Endothelial cell of umbilical vein (primary cell): ENCODE data around the gene SAMD4A. TPM values are rescaled to one million over a fixed set of nuclear protein-coding genes. Genes with fewer than 3 reads are reported as not detected.

Source experiments
- BruUV-seq: library from RNA; stranded (reverse); fragments of 400-500 nt; replicated peaks from 2 replicates; lab custom pipeline; 2021; lab: Mats Ljungman, UMichigan
- CTCF ChIA-PET: fragments of 300-600, 350-600 bp; sonication (Branson Sonifier 250); formaldehyde crosslinking; loops from one replicate; lab custom pipeline; 2021; ENCODE audit warnings: antibody characterized with exemption, inconsistent platforms; lab: Charles Lee
- POLR2A ChIA-PET: fragments of 300-600, 350-600 bp; sonication (Branson Sonifier 250); formaldehyde crosslinking; loops from one replicate; lab custom pipeline; 2021; ENCODE audit warnings: antibody characterized with exemption, inconsistent platforms; lab: Charles Lee
- DNase-seq: peaks from one replicate; pipeline ENCODE4 v3.0.0-alpha.2; 2011; ENCODE audit warnings: low read depth, low spot score
- FAIRE-seq: peaks from 2 replicates; lab custom pipeline; 2011; peaks lifted over from hg19 to GRCh38; lab: Jason Lieb, UNC
- H2AFZ ChIP-seq: 2 replicates; pipeline ENCODE4 v1.6.0; 2012; ENCODE audit warnings: low read depth, low read length, control low read depth, inconsistent platforms
- H3K27ac ChIP-seq: 2 replicates; pipeline ENCODE4 v1.5.1; 2011; ENCODE audit warnings: low read depth, mild to moderate bottlenecking, control low read depth, low read length, moderate library complexity; ENCODE audit not compliant: insufficient read depth
- H3K27me3 ChIP-seq, 2 experiments: 2 replicates each; pipeline versions ENCODE4 v1.6.0 to v1.6.1; 2011; ENCODE audit warnings: low read length in 2 of 2, mixed read lengths in 1 of 2; ENCODE audit not compliant: control insufficient read depth in 2 of 2, insufficient read depth in 2 of 2
- H3K36me3 ChIP-seq, 2 experiments: 2 replicates in 1 of 2; 3 replicates in 1 of 2; pipeline ENCODE4 v1.5.1; 2011; ENCODE audit warnings: low read length in 2 of 2, mild to moderate bottlenecking in 1 of 2, moderate library complexity in 1 of 2; ENCODE audit not compliant: control insufficient read depth in 2 of 2, insufficient read depth in 2 of 2; ENCODE audit errors: extremely low read depth in 1 of 2
- H3K4me1 ChIP-seq: 3 replicates; pipeline ENCODE4 v1.5.1; 2011; ENCODE audit warnings: mild to moderate bottlenecking, low read length; ENCODE audit not compliant: control insufficient read depth, insufficient read depth; ENCODE audit errors: extremely low read depth
- H3K4me2 ChIP-seq: 2 replicates; pipeline ENCODE4 v1.6.1; 2011; ENCODE audit warnings: low read length, control low read depth, mixed read lengths; ENCODE audit not compliant: insufficient read depth
- H3K4me3 ChIP-seq, 3 experiments: fragments of 200-600 bp in 1 of 3; sonication (generic), shearing (Covaris generic) in 1 of 3; replicated peaks in 1 of 3; 2 replicates each; pipeline ENCODE4 v1.5.1; 2011 to 2016; ENCODE audit warnings: control low read depth in 3 of 3, low read length in 3 of 3, mild to moderate bottlenecking in 2 of 3, inconsistent platforms in 1 of 3, low read depth in 1 of 3, moderate library complexity in 1 of 3; ENCODE audit not compliant: insufficient read depth in 1 of 3
- H3K79me2 ChIP-seq: 2 replicates; pipeline ENCODE4 v1.6.0; 2012; ENCODE audit warnings: low read length, inconsistent platforms; ENCODE audit not compliant: control insufficient read depth, insufficient read depth
- H3K9ac ChIP-seq: replicated peaks from 2 replicates; pipeline ENCODE3; 2011; ENCODE audit warnings: low read length, control low read depth; ENCODE audit not compliant: insufficient read depth; ENCODE audit errors: extremely low read depth
- H3K9me1 ChIP-seq: replicated peaks from 3 replicates; pipeline ENCODE4 v1.6.0; 2011; ENCODE audit warnings: mild to moderate bottlenecking, low read length; ENCODE audit not compliant: control insufficient read depth, insufficient read depth; ENCODE audit errors: extremely low read depth
- H3K9me3 ChIP-seq: replicated peaks from 2 replicates; pipeline ENCODE4 v1.5.1; 2012; ENCODE audit warnings: low read length, inconsistent platforms; ENCODE audit not compliant: control insufficient read depth, insufficient read depth
- H4K20me1 ChIP-seq: replicated peaks from 2 replicates; pipeline ENCODE3; 2011; ENCODE audit warnings: mild to moderate bottlenecking, low read length; ENCODE audit not compliant: control insufficient read depth, insufficient read depth; ENCODE audit errors: extremely low read depth
- CTCF ChIP-seq, 2 donors: IDR thresholded peaks; 1 replicate in 1 of 2; 2 replicates in 1 of 2; pipeline ENCODE4 v1.5.1; 2011; ENCODE audit warnings: low read length in 2 of 2, mild to moderate bottlenecking in 2 of 2, moderate library complexity in 2 of 2, control low read depth in 1 of 2, inconsistent platforms in 1 of 2, low read depth in 1 of 2; ENCODE audit not compliant: insufficient read depth in 1 of 2; ENCODE audit errors: extremely low read depth in 1 of 2
- EZH2 ChIP-seq: IDR thresholded peaks from 2 replicates; pipeline ENCODE4 v1.6.1; 2012; ENCODE audit warnings: borderline replicate concordance, low read depth, mild to moderate bottlenecking, moderate library complexity, low read length, inconsistent platforms; ENCODE audit not compliant: severe bottlenecking
- FOS ChIP-seq: IDR thresholded peaks from 2 replicates; pipeline ENCODE4 v1.6.1; 2011; ENCODE audit warnings: mild to moderate bottlenecking, low read length, moderate library complexity, borderline replicate concordance; ENCODE audit not compliant: insufficient read depth
- GATA2 ChIP-seq: IDR thresholded peaks from 2 replicates; pipeline ENCODE4 v1.7.0; 2011; ENCODE audit warnings: low read depth, mild to moderate bottlenecking, moderate library complexity, mixed read lengths, low read length; ENCODE audit not compliant: insufficient read length, insufficient read depth
- JUN ChIP-seq: IDR thresholded peaks from 2 replicates; pipeline ENCODE4 v1.6.1; 2011; ENCODE audit warnings: borderline replicate concordance, low read depth; ENCODE audit not compliant: insufficient read length, insufficient read depth
- MAX ChIP-seq: IDR thresholded peaks from 2 replicates; pipeline ENCODE4 v1.6.1; 2011; ENCODE audit not compliant: insufficient read depth, insufficient read length
- MYC ChIP-seq: IDR thresholded peaks from one replicate; pipeline ENCODE4 v1.6.1; 2011; ENCODE audit warnings: mild to moderate bottlenecking, low read depth, low read length
- POLR2A ChIP-seq: IDR thresholded peaks from 2 replicates; pipeline ENCODE4 v1.6.1; 2012; ENCODE audit warnings: low read depth, mild to moderate bottlenecking, control low read depth, low read length
- POLR2AphosphoS5 ChIP-seq: IDR thresholded peaks from 2 replicates; pipeline ENCODE4 v1.6.1; 2012; ENCODE audit warnings: low read depth, mild to moderate bottlenecking, control low read depth, low read length, moderate library complexity; ENCODE audit not compliant: insufficient read depth
- dilution Hi-C: fragments of 300-500 bp; cut with MboI; formaldehyde crosslinking; loops from one replicate; pipeline ENCODE4 v1.15.0; 2019; ENCODE audit warnings: low sequenced_read_pairs; ENCODE audit not compliant: extremely low pct_ligation_motif_present
- intact Hi-C: fragments of 100-400 bp; cut with micrococcal nuclease; formaldehyde crosslinking; loops from one replicate; pipeline ENCODE4 v1.10.0; 2022
- polyA plus RNA-seq, 4 experiments: library from polyadenylated mRNA; depleted of rRNA in 3 of 4; stranded (reverse) in 3 of 4; unstranded in 1 of 4; fragments of >200 nt; gene quantifications; 2 replicates each; pipeline versions ENCODE4 v1.2.1 to v1.2.3, GENCODE V29; 2011 to 2012; ENCODE audit warnings: missing spikeins in 1 of 4
- total RNA-seq: library from RNA; stranded (reverse); gene quantifications from 2 replicates; pipeline ENCODE4 v1.2.3, GENCODE V29; 2021

Gene SAMD4A
- total and polyA plus RNA-seq, 2 donors (not counting 3 experiments of a cell fraction or from before 2014, with no cell fraction given), result 37.7 to 95.3 TPM

GRCh38 chr14:54789781-54790480 is 223.0 kb downstream of the SAMD4A start:
- intact Hi-C loops (no loop called here), dilution Hi-C loops (no loop called here)
- FAIRE-seq (no peak), DNase-seq (no peak)
- no peaks in the 10 kb centered on the region for H3K79me2 ChIP-seq
- no peak overlapping the region for H3K4me3 ChIP-seq
- H2AFZ ChIP-seq, result no peak overlapping the region
- no peak overlapping the region for H3K27ac ChIP-seq
- H4K20me1 ChIP-seq, result no peaks in the 10 kb centered on the region
- no peaks in the 10 kb centered on the region for H3K27me3 ChIP-seq
- ChIA-PET CTCF (no interaction called here), POLR2A (no interaction called here)
- no TSS peak for BruUV-seq
- H3K9me1 ChIP-seq, result no peaks in the 10 kb centered on the region
- no peak for TF ChIP-seq POLR2A
- H3K4me1 ChIP-seq, result no peaks in the 10 kb centered on the region
- H3K9ac ChIP-seq, result no peak overlapping the region
- H3K36me3 ChIP-seq, result peaks cover 10 to 39% of the 10 kb centered on the region in 2 experiments
- H3K9me3 ChIP-seq, result no peaks in the 10 kb centered on the region
- H3K4me2 ChIP-seq, result no peak overlapping the region

GRCh38 chr14:54791001-54791400 is 224.1 kb downstream of the SAMD4A start:
- Histone ChIP-seq H3K9ac (no peak overlapping the region), H3K9me1 (no peaks in the 10 kb centered on the region), H3K4me1 (peaks cover 1% of the 10 kb centered on the region), H3K36me3 (peaks cover 10 to 29% of the 10 kb centered on the region in 2 experiments), H3K27ac (no peak overlapping the region), H3K79me2 (no peaks in the 10 kb centered on the region), H4K20me1 (no peaks in the 10 kb centered on the region), H3K9me3 (no peaks in the 10 kb centered on the region), H2AFZ (no peak overlapping the region), H3K4me3 (no peak overlapping the region), H3K27me3 (no peaks in the 10 kb centered on the region), H3K4me2 (no peak overlapping the region)
- BruUV-seq, result no TSS peak
- intact Hi-C loops, result no loop called here
- TF ChIP-seq POLR2AphosphoS5, result no peak
- TF ChIP-seq JUN, result no peak
- TF ChIP-seq MAX, result no peak
- no peak for TF ChIP-seq GATA2
- no peak for TF ChIP-seq MYC
- no peak for TF ChIP-seq EZH2
- no peak for TF ChIP-seq FOS
- no peak for TF ChIP-seq CTCF (IDR thresholded peaks at IDR 0.05; ENCODE audit: extremely low read depth in 1 of 2, insufficient read depth in 1 of 2, low read depth in 1 of 2, low read length in 2 of 2)
- TF ChIP-seq POLR2A, result no peak
- DNase-seq (no peak), FAIRE-seq (no peak)
- dilution Hi-C loops, result no loop called here
- ChIA-PET POLR2A (no interaction called here), CTCF (no interaction called here)
